Fibroblast of the aortic adventitia (primary cell): Measurements from ENCODE around the gene CNIH3. TPM values are rescaled to one million over a fixed set of nuclear protein-coding genes. Genes with fewer than 3 reads are reported as not detected.

Experiments
- DNase-seq: peaks from one replicate; pipeline ENCODE4 v3.0.0-alpha.2; 2010; ENCODE audit warnings: low read depth
- H3K4me3 ChIP-seq: 2 replicates; pipeline ENCODE4 v1.5.1; 2011; ENCODE audit warnings: low read depth, mild to moderate bottlenecking, control low read depth, low read length, moderate library complexity
- CTCF ChIP-seq: IDR thresholded peaks from 2 replicates; pipeline ENCODE4 v1.5.1; 2011; ENCODE audit warnings: mild to moderate bottlenecking, low read length, control low read depth, inconsistent platforms; ENCODE audit not compliant: insufficient read depth
- total RNA-seq: library from RNA; depleted of rRNA; stranded (reverse); fragments of >200 nt; gene quantifications from 2 replicates; pipeline ENCODE4 v1.2.3, GENCODE V29; 2012; ENCODE audit warnings: low replicate concordance

The CNIH3 gene
- total RNA-seq, 1 donor, result 31.5 TPM

GRCh38 chr1:224730965-224731364 lies 114.8 kb downstream of the CNIH3 start:
- DNase-seq, result peak; percentile 78
- TF ChIP-seq CTCF, result no peak
- H3K4me3 ChIP-seq, result no peak overlapping the region

- no peak for TF ChIP-seq CTCF
- H3K4me3 ChIP-seq, result no peak overlapping the region
- DNase-seq, result no peak
Observed at GRCh38 chr1:224731633-224732032, 115.5 kb downstream of the CNIH3 start.

- no peak for DNase-seq
- TF ChIP-seq CTCF, result no peak
- no peak overlapping the region for H3K4me3 ChIP-seq
Observed at GRCh38 chr1:224732377-224733026, 116.4 kb downstream of the CNIH3 start.

- no peak for TF ChIP-seq CTCF
- peak; percentile 46 for DNase-seq
- no peak overlapping the region for H3K4me3 ChIP-seq
Observed at GRCh38 chr1:224733027-224733911, 117.2 kb downstream of the CNIH3 start.

GRCh38 chr1:224734261-224734935 lies 118.3 kb downstream of the CNIH3 start:
- no peak overlapping the region for H3K4me3 ChIP-seq
- DNase-seq, result no peak

GRCh38 chr1:224735159-224735558 lies 119.0 kb downstream of the CNIH3 start:
- H3K4me3 ChIP-seq, result no peak overlapping the region
- no peak for DNase-seq
- no peak for TF ChIP-seq CTCF

More at GRCh38 chr1:224734261-224734935, 118.3 kb downstream of the CNIH3 start:
- TF ChIP-seq CTCF, result no peak
